GM12874 (cell line): ENCODE data around the gene KIAA1755.

Experiments
- TF ChIP-seq, protein P1 (sequence below): IDR thresholded peaks from 2 replicates; pipeline ENCODE4 v1.5.1; 2011; ENCODE audit warnings: low read depth, mild to moderate bottlenecking, control low read depth, low read length, moderate library complexity; ENCODE audit not compliant: insufficient read depth

Gene KIAA1755

DNA sequence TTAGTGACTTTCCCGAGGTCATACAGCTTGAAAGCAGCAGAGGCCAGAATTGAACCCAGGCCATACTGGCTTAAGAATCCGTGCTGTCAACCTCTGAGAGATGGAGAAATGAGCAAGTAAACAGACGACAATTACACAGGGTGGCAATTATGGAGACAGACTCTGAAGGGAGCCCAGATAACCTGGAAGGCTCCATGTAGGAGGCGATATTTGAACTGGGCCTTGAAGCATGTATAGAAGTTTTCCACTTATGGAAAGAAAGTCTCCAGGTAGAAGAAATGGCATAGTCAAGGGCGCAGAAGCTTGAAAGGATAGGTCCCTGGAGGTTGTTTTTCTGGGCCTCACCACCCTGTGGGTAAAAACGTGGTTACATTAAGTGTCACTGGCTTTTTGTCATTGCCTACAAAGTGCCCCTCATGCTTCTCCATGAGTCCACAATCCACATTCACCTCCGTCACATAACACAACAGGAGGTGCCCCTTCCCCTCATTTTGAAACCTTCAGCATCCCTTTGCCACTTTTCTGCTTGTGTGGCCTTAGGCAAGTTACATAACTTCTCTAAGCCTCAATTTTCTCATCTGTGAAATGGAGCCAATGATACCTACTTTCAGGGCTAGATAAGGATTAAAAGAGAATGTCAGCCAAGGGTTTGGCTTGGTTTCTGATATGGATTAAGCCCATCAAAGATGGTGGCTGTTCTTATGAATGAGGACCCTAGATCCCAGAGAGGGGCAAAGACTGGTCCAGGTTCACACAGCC, 37.6 kb upstream of the KIAA1755 start:
- TF ChIP-seq, protein P1, sequence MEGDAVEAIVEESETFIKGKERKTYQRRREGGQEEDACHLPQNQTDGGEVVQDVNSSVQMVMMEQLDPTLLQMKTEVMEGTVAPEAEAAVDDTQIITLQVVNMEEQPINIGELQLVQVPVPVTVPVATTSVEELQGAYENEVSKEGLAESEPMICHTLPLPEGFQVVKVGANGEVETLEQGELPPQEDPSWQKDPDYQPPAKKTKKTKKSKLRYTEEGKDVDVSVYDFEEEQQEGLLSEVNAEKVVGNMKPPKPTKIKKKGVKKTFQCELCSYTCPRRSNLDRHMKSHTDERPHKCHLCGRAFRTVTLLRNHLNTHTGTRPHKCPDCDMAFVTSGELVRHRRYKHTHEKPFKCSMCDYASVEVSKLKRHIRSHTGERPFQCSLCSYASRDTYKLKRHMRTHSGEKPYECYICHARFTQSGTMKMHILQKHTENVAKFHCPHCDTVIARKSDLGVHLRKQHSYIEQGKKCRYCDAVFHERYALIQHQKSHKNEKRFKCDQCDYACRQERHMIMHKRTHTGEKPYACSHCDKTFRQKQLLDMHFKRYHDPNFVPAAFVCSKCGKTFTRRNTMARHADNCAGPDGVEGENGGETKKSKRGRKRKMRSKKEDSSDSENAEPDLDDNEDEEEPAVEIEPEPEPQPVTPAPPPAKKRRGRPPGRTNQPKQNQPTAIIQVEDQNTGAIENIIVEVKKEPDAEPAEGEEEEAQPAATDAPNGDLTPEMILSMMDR: no peak

DNA sequence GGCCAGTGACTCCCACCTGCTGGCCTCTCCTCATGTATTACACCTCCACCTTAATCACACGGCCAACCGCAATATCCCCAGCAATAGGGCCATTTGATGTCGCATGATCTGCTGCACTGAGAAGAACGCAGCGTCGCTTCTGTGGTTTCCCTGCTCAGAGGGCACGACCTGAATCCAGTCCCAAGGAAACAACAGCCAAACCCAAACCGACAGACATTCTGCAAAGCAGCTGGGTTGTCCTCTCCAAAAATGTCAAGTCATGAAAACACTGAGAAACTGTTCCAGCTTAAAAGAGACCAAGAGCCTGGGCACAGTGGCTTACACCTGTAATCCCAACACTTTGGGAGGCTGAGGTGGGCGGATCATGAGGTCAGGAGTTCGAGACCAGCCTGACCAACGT, 35.9 kb upstream of the KIAA1755 start:
- TF ChIP-seq, protein P1: no peak

DNA sequence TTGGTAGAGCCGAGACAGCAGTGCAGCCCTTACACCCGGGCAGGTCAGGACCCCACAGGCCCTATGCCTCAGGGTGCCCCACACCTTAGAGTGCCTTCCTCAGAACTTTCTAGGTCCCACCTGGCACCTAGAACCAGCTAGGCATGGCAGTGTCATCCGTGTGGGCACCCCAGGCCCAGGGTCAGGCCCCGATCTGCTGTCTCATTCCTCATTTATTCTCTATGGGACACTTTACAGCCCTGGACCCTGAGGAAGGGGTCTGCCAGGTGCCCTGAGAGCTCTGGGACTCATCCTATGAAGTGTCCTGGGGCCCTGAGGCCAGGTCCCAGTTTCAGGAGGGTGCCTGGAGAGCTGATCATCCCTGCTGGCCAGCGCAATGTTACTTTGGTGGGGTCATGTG, 35.3 kb upstream of the KIAA1755 start:
- TF ChIP-seq, protein P1: no peak

DNA sequence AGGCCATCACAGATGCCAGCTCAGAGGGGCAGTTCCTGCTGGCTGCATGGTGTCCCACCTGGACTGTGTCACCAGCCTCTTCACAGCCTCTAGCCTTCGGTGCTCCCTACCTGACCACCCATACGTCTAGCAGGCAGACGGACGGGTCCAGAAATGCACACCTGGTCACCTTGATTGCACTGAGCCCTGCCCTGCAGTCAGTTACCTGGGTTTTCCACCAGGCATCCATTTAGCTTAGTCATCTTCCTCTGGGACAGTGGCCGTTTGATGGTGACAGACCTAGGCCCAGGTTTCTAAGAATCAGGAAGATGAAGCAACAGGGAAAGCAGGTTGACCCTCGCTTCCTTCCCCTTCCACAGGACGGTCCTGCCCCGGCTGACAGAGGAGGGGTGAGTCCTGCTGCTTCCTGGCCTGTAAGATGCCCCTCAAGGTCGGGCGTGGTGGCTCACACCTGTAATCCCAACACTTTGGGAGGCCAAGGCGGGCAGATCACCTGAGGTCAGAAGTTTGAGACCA, 33.6 kb upstream of the KIAA1755 start:
- TF ChIP-seq, protein P1: no peak

DNA sequence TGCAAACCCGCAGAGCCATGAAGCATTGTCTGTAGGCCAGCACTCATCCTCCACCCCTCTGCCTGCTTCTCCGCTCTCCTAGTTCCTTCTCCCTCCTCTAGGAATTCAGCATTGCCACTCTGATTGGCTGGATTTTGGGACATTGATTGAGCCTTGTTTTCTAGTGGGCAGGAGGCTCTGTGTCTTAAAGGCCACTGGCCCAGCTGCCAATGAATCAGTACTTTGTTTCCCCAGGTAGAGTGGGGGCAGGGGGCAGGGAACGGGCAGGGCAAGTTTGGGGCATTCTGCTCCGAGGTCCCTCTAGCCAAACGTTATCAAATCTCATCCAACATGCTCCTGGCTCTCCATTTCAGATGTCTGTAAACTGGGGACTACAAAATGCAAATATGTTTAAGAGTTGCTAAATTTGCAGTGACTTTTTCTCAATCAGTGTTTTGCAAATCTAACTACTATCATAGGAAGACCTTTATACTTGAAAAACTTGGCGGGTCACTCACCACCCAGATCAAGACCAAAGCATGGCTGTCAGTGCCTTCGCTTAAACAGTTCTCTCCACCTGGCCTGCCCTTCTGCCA, 33.0 kb upstream of the KIAA1755 start:
- TF ChIP-seq, protein P1: no peak

DNA sequence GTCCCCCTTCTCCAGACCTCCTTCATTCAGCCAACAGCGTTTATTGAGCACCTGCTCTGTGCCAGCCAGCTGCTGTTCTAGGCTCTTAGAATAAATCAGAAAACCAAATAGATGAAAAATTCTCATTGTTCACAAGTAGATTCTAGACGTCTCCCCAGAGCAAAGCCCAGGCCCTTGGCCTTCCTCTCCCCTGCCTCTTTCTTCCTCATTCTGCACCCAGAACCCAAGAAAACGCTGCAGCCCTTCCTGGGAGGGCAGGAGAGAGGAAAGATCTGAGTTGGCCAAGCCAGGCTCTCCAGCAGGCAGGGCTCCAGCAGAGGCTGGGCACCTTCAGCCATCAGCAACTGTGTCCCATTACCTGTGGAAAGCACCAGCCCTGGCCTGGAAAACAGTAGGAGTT, 31.4 kb upstream of the KIAA1755 start:
- TF ChIP-seq, protein P1: no peak

DNA sequence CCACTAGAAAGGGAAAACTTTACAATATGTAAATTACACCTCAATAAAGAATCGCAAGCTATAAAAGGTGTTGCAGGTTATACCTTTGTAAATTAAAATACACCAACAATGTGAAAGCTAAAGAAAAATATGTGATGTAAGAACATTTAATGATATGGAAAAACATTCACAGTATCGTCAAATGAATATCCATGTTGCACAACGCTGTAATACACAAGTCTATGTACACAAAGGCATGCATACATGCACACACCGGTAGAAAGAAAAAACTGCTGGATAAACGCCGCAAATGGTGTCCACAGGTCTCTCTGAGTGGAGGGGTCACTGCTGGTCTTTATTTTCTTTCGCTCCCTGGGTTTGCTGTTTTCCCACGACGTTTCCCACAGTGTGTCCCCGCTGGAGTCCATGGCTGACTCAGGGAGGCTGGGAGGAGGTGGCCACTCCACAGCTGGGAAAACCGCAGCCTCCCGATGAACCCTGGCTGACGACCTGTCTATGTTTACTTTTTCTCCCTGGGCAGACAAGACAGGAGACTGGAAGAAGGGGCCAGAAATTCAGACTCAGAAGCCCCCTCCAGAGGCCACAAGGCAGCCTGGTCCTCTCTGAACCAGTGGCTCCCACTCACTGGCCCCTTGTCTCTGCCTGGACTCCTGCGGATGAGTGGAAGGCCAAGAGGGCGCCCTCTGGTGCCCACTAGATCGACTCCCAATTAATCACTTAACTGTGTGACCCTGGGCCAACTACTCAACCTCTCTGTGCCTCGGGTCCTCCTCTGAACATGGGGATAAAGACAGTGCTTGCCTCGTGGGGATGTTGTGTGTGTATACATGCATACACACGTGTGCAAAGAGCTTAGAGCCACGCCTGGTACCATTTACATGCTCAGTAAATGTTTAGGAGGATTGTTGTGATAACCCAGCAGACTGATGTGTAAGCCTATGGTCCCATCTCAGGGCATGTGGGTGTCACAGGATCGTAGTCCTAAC, 30.6 kb upstream of the KIAA1755 start:
- TF ChIP-seq, protein P1: no peak
